HG03432 (cell line): ENCODE measurements around the gene NUP153.
"Not testable (repeated sequence)": the region's sequence is repeated elsewhere in the genome, so short reads cannot be mapped to it uniquely, and the experiment has no call there.

Source experiments
- ATAC-seq: cut with Tn5 transposase; IDR thresholded peaks from one replicate; pipeline ENCODE4 v1.9.1; 2021; ENCODE audit warnings: mild to moderate bottlenecking, moderate library complexity; ENCODE audit not compliant: unreplicated experiment

Gene NUP153

DNA sequence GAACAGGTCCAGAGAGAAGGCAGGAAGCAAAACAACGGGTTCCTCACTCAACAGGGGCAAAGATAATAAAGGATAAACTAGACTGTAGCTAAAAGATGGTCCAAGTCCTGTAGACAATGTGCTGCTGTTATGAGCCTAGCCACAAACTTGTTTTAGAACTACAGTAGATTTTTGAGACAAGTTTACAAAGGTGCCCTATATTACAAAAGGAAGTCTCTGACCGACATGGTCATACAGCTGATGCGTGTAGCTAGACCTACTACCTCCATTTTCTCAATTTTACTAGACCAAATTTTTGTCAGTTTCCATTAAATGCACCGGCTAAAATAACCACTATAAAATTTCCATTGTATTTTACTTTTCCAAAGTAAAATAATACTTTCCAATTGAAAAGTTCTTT, 94.7 kb downstream of the NUP153 start:
- no peak for ATAC-seq

DNA sequence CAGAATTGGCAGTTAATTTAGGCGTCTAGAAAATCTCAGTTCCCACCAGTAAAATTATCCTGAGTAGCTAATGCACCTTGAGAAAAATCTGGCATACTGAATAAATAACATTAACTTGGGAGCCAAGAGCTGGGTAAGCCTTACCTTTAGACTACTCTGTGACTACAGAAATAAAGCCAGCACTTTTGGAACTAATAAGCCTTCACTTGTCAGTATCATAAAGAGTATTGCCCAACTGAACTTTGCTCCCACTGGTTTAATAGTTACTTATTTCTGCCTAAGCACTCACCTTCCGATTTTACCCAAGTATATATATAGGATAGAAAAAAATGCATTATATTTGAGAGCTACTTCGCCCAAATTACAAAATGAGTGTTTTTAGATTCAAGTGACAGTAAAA, 95.9 kb downstream of the NUP153 start:
- ATAC-seq: no peak

DNA sequence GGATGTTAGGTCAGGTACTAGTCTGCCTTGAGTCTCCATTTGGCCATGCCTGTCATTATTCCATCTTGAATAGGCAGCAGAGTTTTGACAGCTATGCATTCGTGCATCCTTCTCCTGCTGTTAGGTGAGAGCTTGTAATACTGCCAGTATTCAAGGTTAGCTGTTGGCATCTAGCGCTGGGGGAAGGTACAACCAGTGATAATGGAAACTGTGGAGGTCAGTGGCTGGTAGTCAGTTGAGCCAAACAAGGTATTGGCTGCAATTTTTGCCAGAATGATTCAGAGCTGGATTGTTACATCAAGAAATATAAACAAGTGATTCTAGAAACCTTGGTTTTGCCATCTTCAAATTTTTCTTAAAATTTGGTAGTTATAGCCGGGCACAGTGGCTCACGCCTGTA, 100.1 kb downstream of the NUP153 start:
- ATAC-seq: no peak

DNA sequence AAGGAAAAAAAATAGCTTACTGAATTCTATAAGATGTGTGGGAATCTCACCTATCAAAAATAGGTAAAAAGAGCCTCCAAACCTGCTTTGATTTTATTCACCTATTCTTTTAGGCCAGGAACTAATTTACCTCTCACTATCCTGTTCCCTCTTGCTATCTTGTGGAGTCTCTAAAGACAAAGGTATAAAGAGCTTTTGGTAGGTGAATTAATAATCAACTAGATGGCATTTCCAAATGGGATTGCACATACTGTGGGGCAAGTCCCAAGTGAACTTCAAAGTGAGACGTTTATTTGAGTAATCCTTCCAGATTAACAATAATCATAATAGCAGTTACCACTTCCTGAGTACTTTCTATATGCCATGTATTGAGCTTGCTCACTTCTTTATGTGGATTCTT, 103.8 kb downstream of the NUP153 start:
- ATAC-seq: no peak

DNA sequence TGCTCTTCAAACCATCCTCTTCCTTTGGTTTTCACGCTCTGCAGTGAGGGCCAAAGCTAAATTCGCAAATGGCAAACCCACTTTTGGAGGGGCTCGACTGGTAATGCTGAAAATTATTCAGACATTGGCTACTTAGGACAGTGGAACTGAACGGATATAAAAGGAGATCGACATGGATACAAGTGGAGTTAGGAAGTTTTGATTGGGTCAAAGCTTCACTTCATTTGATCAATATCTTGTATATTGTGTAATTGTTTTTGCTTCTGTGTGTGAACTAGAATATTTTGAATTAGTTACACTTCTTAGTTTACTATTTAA, 105.4 kb downstream of the NUP153 start:
- no peak for ATAC-seq

DNA sequence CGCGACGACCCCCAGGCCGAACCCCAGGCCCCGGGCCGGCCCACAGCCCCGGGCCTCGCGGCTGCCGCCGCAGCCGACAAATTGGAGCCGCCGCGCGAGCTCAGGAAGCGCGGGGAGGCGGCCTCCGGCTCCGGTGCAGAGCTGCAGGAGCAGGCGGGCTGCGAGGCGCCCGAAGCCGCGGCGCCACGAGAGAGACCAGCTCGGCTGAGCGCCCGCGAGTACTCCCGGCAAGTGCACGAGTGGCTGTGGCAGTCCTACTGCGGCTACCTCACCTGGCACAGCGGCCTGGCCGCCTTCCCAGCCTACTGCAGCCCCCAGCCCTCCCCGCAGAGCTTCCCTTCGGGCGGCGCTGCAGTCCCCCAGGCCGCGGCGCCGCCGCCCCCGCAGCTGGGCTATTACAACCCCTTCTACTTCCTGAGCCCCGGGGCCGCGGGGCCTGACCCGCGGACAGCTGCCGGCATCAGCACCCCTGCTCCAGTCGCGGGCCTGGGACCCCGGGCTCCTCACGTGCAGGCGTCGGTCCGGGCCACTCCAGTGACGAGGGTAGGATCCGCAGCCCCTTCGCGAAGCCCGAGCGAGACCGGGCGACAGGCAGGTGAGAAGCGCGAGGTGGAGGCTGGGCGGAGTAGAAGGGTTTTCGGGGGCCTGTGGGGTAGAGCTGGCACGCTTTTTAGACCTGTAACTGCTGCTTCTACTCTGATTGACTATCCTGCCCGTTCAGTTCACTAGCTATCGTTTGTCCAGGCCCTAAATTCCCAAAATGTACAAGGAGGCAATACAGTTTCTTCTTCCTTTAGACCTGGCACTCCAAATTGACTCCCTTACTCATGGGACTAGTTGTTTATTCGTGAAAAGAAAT, 106.0 kb downstream of the NUP153 start:
- peak; percentile 62 for ATAC-seq

DNA sequence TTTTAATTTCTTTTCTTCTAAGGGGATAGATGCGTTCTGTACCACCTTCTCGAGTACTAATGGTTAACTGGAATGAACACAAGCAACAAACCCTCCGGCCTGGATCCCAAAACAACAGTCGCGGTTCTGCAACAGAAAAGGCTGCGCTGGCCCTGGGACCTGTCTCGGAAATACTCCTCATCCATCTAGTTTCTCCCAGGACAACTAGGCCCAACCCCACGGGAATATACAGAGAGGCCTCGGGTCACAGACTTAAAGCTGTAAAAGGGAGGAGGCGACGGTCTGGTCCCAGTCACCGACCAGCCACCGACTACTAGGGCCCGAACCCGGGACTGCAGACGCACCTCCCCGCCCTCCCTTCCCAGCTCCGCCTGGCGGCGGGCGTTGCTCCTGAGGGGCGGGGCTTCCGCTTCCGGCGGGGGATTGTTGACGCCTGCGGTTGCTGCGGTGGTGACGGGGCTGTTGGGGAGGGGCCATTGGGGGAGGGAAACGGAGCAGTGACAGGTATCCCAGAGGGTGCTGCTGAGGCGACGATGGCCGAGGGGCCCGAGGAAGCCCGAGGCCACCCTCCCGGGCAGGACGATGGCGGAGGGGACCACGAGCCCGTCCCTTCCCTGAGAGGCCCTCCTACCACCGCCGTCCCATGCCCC, 106.7 kb downstream of the NUP153 start, which contains the start of gene FAM8A1:
FAM8A1 (plus strand) TSS at position 426 of the 650 bp plus-strand sequence; CDS start at position 534, 108 bp downstream.
- peak; percentile 91 for ATAC-seq

DNA sequence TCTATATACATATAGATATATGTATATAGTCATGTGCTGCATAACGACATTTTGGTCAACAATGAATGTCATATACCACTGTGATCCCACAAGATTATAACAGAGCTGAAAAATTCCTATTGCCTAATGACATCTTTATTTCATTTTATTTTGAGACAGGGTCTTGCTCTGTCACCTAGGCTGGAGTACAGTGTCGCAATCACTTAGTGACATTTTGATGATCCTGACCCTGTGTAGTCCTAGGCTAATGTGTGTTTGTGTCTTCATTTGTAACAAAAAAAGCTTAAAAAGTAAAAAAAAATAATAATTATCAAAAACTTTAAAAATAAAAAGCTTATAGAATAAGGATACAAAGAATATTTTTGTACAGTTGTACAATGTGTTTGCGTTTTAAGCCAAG, 110.6 kb downstream of the NUP153 start:
- no peak for ATAC-seq

DNA sequence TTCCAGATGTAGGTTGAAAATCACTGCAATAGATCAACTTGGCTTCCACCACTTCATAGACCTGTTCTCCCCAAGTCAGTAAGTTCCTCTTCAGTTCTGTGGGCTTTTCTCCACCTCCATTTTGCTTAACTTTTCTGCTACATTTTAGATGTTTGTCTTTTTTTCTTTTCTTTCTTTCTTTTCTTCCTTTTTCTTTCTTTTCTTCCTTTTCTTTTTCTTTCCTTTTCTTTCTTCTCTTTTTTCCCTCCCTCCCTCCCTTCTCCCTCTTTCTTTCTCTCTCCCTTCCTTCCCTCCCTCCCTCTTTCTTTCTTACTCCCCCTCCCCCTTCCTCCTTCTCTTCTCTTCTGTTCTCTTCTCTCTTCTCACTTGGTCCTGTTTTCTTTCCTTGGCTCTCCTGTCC, 113.5 kb downstream of the NUP153 start:
- no peak for ATAC-seq

DNA sequence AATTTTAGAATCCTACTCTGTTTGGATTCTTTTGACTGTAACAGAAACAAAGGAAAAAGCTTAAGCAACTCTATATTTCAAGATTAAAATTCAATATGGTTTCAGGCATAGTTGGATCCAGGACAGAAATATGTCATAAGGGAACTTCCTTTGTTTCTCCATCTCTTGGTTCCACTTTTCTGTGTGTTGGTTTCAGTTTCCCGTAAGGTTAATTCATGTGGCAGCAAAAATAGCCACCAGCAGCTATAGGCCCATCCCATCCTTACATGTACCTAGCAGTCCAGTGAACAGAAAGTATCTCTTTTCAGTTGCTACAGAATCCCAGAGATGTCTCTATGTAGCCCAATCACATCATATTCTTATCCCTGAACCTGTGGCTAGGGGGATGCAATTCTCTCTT, 115.4 kb downstream of the NUP153 start:
- ATAC-seq: no peak

DNA sequence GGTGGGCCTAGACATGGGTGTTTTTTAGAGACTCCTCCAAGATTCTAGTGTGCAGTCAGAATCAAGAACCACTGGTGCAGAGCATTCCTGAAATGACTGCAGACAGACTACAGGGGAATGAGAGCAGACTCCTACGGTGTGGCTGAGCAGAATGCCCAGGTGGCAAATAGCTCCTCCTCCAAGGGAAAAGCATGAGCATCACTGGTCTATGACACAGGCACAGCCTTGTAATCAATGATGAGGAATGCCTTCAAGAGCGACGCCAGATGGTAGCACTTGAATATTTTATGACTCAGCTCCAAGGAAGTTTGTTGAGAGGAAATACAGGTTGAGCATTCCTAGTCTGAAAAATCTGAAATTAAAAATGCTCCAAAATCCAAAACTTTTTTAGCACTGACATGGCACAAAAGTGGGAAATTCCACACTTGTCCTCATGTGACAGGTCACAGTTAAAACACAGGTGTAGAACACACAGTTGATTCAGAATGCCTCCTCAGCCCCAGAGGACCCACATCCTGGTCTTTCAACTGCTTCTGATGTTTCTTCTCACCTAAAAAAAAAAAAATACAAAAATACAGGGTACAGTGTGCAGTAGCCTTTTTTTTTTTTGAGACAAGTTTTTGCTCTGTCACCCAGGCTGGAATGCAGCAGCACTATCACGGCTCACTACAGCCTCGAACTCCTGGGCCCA, 117.2 kb downstream of the NUP153 start:
- ATAC-seq: peak; percentile 41

DNA sequence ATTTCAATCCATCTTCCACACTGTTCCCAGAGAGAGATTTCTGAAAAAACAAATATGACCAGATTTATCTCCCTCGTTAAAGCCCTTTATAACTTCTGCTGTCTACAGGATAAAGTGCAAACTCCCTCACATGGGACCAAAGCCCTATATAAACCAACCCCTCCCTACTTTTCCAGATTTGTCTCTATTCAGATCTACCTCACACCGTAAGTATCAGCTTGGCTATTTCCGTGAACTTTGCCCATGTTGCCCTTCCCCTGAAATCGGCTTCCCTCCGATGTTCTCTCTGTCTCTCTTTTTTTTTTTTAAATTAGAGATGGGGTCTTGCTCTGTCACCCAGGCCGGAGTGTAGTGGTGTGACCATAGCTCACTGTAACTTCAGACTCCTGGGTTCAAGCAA, 118.7 kb downstream of the NUP153 start:
- no peak for ATAC-seq

DNA sequence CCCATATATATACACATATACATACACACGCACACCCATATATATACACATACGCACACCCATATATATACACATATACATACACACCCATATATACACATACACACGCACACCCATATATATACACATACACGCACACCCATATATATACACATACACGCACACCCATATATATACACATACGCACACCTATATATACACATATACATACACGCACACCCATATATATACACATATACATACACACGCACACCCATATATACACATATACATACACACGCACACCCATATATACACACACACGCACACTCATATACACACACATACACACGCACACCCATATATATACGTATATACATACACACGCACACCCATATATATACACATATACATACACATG, 120.1 kb downstream of the NUP153 start:
- ATAC-seq: not testable (repeated sequence)

DNA sequence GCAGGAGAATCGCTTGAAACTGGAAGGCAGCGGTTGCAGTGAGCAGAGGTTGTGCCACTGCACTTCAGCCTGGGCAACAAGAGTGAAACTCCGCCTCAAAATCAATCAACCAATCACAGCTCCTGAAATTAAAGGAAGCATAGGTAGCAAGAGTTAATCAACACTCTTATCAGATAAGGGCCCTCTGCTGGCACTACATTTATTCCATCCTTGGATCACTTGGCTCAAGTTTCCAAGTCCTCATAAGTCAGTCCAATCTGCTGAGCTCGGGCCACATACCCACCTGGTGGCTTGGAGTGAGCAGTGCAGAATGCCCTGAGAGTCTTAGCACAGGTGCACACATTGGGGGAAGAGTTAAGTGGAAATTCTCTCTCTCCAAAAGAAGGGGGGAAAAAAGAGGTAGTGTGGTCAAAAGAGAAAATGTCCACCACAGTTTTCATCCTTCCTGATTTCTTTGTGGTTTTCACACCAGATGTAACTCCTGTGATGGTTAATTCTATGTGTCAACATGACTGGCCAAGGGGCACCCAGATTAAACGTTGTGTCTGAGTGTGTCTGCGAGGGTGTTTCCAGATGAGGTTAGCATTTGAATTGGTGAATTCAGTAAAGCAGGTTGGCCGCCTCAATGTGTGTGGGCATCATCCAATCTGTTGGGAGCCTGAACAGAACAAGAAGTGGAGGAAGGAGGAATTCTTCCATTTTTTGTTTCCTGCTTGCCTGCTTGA, 120.8 kb downstream of the NUP153 start:
- ATAC-seq: no peak

DNA sequence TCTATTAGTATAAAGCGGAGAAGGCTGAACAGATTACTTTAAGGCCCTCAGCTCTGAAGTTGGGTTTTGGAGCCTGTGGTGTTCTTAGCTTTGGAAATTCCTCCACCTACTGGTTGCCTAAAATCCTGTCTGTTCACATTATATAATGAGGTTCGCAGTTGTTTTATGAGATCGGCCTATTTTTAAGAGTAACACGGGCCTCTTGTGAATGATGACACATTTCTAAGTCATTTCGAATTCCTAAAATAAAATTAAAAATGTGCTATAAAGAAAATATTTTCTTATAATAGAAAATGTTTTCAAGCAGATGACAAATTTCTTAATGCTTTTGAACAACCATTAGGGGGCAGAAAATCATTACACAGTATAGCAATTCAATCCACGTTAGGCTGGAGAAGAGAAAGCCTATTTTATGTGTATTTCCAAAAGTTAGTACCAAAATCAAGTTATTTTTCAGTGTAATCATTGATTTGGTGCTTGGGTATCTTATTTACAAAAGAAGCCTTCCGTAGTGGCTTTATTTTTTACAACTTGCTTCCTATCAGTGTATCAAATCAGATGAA, 122.4 kb downstream of the NUP153 start:
- ATAC-seq: peak; percentile 39

DNA sequence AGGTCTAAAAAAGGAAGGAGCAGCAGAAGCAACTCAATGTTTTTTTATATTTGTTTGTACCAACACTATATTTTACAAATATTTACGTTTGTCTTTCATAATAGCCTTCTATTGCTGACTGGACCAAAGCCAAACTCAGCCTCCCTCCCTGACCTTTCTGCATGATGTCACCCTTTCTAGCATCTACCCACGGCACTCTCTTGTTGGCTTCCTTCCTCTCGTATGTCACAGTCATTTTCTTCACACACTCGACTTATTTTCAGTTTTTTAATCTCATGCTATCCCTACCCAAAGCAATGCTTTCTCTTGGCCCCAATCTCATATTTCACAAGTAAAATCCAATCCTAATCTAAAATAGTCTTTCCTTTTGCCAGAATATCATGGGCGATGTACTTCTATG, 122.9 kb downstream of the NUP153 start:
- no peak for ATAC-seq

DNA sequence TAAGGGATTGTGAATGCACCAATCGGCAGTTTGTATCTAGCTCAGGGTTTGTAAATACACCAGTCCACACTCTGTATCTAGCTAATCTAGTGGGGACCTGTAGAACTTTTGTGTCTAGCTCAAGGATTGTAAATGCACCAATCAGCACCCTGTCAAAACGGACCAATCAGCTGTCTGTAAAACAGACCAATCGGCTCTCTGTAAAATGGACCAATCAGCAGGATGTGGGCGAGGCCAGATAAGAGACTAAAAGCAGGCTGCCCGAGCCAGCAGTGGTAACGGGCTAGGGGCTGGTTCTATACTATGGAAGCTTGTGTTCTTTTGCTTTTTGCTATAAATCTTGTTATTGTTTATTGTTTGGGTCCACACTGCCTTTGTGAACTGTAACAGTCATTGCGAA, 125.4 kb downstream of the NUP153 start:
- not testable (repeated sequence) for ATAC-seq

DNA sequence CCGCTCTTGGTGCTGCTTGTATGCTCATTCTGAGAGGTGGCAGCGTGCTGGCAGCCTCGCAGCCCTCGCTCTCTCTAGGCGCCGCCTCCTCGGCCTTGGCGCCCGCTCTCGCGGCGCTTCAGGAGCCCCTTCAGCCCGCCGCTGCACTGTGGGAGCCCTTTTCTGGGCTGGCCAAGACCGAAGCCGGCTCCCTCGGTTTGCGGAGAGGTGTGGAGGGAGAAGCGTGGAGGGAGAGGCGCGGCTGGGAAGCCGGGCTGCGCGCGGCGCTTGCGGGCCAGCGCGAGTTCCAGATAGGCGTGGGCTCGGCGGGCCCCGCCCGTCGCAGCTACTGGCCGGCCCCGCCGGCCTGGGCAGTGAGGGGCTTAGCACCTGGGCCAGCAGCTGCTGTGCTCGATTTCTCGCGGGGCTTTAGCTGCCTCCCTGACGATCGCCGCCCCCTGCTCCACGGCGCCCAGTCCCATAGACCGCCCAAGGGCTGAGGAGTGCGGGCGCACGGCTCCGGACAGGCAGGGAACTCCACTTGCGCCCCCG, 126.1 kb downstream of the NUP153 start:
- peak; percentile 77 for ATAC-seq

DNA sequence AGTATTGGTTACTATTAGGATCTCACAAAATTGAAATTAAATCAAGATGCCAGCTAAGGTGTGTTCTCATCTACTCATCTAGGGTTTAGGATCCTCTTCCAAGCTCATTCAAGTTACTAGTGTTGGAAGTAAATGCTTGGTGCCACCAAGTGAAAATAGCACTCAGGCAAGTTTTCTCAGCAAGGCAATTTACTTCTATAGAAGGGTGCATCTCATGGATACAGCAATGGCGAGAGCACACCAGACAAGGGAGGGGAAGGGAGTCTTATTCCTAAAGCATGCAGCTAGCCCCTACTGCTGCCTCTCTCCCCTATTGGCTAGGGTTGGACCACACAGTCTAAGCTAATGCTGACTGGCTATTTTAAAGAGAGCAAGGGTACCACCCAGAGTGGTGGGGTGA, 129.7 kb downstream of the NUP153 start:
- no peak for ATAC-seq

DNA sequence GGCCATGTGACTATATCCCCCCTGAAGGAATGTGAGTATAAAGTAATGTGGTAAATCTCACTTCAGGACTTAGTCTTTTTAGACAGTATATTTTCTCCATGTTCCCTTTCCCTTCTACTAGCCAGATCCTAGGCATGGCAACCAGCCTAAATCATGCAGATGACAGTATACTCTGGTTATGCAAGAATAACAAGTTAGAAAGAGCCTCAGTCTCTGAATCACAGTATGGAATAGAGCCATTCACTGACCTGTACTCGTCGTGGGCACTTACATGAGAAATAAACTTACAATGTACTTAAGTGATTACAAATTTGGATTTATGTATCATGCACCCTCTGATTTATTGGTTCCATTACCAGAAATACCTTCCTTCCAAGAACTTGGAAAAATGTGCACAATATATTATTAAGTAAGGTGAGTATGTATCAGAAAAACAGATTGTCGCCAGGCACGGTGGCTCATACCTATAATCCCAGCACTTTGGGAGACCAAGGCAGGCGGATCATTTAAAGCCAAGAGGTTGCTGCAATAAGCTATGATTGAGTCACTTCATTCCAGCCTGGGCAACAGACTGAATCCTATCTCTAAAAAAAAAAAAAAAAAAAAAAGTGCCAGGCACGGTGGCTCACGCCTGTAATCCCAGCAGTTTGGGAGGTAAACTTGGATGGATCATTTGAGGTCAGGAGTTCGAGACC, 131.7 kb downstream of the NUP153 start:
- ATAC-seq: no peak
